ENCODE measurements around the gene BSN.

DNA sequence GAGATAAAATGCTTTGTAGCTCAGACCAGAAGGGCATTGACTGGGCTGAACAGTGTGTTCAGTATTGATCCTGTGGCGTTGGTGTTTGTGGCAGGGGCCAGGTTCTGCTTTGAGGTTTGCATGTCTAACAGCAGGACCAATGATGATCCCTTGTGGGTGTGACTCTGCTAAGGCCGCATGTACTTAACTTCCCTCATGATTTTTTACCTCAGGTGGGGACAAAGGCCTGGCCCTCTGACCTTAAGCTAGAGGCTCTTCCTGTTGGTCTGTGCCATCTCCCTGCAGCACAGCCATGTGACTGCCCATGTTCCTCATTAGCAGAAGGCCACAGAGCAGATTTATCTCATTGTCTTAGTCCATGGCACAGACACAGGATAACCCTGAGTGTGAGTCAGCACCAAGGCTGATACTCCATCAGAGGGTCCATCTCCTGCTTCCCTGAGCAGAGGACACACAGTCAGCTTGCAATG lies 34.3 kb upstream of the BSN start:
- TF ChIP-seq, protein P1, sequence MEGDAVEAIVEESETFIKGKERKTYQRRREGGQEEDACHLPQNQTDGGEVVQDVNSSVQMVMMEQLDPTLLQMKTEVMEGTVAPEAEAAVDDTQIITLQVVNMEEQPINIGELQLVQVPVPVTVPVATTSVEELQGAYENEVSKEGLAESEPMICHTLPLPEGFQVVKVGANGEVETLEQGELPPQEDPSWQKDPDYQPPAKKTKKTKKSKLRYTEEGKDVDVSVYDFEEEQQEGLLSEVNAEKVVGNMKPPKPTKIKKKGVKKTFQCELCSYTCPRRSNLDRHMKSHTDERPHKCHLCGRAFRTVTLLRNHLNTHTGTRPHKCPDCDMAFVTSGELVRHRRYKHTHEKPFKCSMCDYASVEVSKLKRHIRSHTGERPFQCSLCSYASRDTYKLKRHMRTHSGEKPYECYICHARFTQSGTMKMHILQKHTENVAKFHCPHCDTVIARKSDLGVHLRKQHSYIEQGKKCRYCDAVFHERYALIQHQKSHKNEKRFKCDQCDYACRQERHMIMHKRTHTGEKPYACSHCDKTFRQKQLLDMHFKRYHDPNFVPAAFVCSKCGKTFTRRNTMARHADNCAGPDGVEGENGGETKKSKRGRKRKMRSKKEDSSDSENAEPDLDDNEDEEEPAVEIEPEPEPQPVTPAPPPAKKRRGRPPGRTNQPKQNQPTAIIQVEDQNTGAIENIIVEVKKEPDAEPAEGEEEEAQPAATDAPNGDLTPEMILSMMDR (IDR thresholded peaks at IDR 0.05) = no peak
- TF ChIP-seq POLR2A (IDR thresholded peaks at IDR 0.05) = no peak
